Trophoblast cell (in vitro differentiated cells and primary cell): ENCODE data around the gene FBXW10B.
"Not testable (repeated sequence)": the region's sequence is repeated elsewhere in the genome, so short reads cannot be mapped to it uniquely, and the experiment has no call there.

ENCODE experiments used
- DNase-seq, 2 donors: peaks; one replicate each; pipeline ENCODE4 v3.0.0-alpha.2; 2016
- H2AFZ ChIP-seq: 2 replicates; pipeline ENCODE4 v1.6.1; 2013; ENCODE audit warnings: low read length, moderate library complexity, mild to moderate bottlenecking; ENCODE audit not compliant: insufficient read depth, poor library complexity
- H2AK5ac ChIP-seq: 2 replicates; pipeline ENCODE4 v1.6.1; 2013; ENCODE audit warnings: mild to moderate bottlenecking, low read length
- H2BK120ac ChIP-seq: 2 replicates; pipeline ENCODE4 v1.6.1; 2013; ENCODE audit warnings: low read length, mild to moderate bottlenecking, moderate library complexity; ENCODE audit not compliant: insufficient read depth, poor library complexity
- H2BK12ac ChIP-seq: 2 replicates; pipeline ENCODE4 v1.6.1; 2013; ENCODE audit warnings: mild to moderate bottlenecking, low read length, moderate library complexity
- H2BK5ac ChIP-seq: 2 replicates; pipeline ENCODE4 v1.6.1; 2013; ENCODE audit warnings: low read length, low read depth, moderate library complexity, mild to moderate bottlenecking; ENCODE audit not compliant: poor library complexity
- H3K14ac ChIP-seq: 2 replicates; pipeline ENCODE4 v1.6.1; 2013; ENCODE audit warnings: mild to moderate bottlenecking, low read length
- H3K18ac ChIP-seq: 2 replicates; pipeline ENCODE4 v1.6.1; 2013; ENCODE audit warnings: mild to moderate bottlenecking, low read length
- H3K23ac ChIP-seq: 2 replicates; pipeline ENCODE4 v1.6.1; 2013; ENCODE audit warnings: low read length
- H3K27ac ChIP-seq: 2 replicates; pipeline ENCODE4 v1.5.1; 2013; ENCODE audit warnings: low read depth, mild to moderate bottlenecking, inconsistent platforms, low read length, moderate library complexity
- H3K27me3 ChIP-seq: 2 replicates; pipeline ENCODE4 v1.6.1; 2013; ENCODE audit warnings: inconsistent platforms, mild to moderate bottlenecking, low read length, moderate library complexity; ENCODE audit not compliant: insufficient read depth
- H3K36me3 ChIP-seq, 2 experiments: 1 replicate in 1 of 2; 2 replicates in 1 of 2; pipeline ENCODE4 v1.6.1; 2013; ENCODE audit warnings: low read length in 2 of 2, mild to moderate bottlenecking in 2 of 2, moderate library complexity in 1 of 2; ENCODE audit not compliant: insufficient read depth in 2 of 2, control insufficient read depth in 1 of 2
- H3K4ac ChIP-seq: 2 replicates; pipeline ENCODE4 v1.6.1; 2013; ENCODE audit warnings: low read depth, mild to moderate bottlenecking, low read length, moderate library complexity
- H3K4me1 ChIP-seq, 2 experiments: 1 replicate in 1 of 2; 2 replicates in 1 of 2; pipeline ENCODE4 v1.6.1; 2013; ENCODE audit warnings: low read length in 2 of 2, mild to moderate bottlenecking in 2 of 2, moderate library complexity in 1 of 2; ENCODE audit not compliant: insufficient read depth in 2 of 2, control insufficient read depth in 1 of 2
- H3K4me2 ChIP-seq: 2 replicates; pipeline ENCODE4 v1.6.1; 2013; ENCODE audit warnings: inconsistent platforms, mild to moderate bottlenecking, low read length, moderate library complexity
- H3K4me3 ChIP-seq: 2 replicates; pipeline ENCODE4 v1.5.1; 2013; ENCODE audit warnings: mild to moderate bottlenecking, low read depth, low read length, inconsistent platforms
- H3K79me1 ChIP-seq: one replicate; pipeline ENCODE4 v1.6.1; 2013; ENCODE audit warnings: low read length
- H3K79me2 ChIP-seq: 2 replicates; pipeline ENCODE4 v1.6.1; 2013; ENCODE audit warnings: low read length, mild to moderate bottlenecking; ENCODE audit not compliant: control insufficient read depth, insufficient read depth, poor library complexity
- H3K9ac ChIP-seq: 2 replicates; pipeline ENCODE4 v1.6.1; 2013; ENCODE audit warnings: mild to moderate bottlenecking, low read length
- H3K9me3 ChIP-seq: 2 replicates; pipeline ENCODE4 v1.6.1; 2013; ENCODE audit warnings: low read depth, mild to moderate bottlenecking, control low read depth, inconsistent platforms, low read length; ENCODE audit not compliant: insufficient read depth
- H4K12ac ChIP-seq: 2 replicates; pipeline ENCODE4 v1.6.1; 2013; ENCODE audit warnings: low read depth, mild to moderate bottlenecking, low read length, moderate library complexity
- H4K8ac ChIP-seq: 2 replicates; pipeline ENCODE4 v1.6.1; 2013; ENCODE audit warnings: low read depth, mild to moderate bottlenecking, low read length, moderate library complexity
- H4K91ac ChIP-seq: one replicate; pipeline ENCODE4 v1.6.1; 2013; ENCODE audit warnings: low read depth, mild to moderate bottlenecking, low read length, moderate library complexity
- WGBS: extraction: QIAGEN DNeasy Blood & Tissue Kit; methylation state at CpG from one replicate; pipeline ENCODE4 v1.1.7; 2013; ENCODE audit warnings: missing lambda C conversion rate; ENCODE audit not compliant: insufficient read length, insufficient coverage; ENCODE audit errors: extremely low coverage; 5-methylcytosine and 5-hydroxymethylcytosine counted together

FBXW10B gene

DNA sequence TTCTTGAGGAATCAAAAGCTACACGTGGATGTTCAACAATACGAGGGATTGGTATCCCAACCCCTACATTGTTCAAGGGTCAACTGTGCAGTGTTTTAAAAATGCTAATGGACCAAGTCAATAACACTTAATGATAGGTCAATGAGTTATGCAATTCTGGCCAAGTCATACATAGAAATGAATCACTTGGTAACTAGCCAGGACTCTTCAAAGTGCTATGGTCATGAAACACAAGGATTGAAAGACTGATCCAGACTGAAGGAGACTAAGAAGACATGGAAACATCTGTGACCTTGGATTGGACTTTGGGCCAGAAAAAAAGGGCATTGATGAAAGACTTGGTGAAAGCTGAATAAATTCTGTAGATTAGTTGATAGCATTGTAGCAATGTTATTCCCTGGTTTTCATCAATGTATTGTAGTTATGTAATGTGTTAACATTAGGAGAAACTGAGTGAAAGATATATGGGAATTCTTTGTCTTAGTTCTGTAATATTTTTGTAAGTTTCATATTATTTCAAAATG is 11.5 kb upstream of the FBXW10B start:
- H4K12ac ChIP-seq, H3K14ac ChIP-seq, H4K8ac ChIP-seq, H3K18ac ChIP-seq, H3K4ac ChIP-seq, H2BK12ac ChIP-seq, DNase-seq, H3K27ac ChIP-seq, H3K23ac ChIP-seq, H3K4me3 ChIP-seq, H2BK120ac ChIP-seq, H4K91ac ChIP-seq, H3K9ac ChIP-seq, H3K79me2 ChIP-seq, H3K4me1 ChIP-seq, H3K9me3 ChIP-seq, H2AK5ac ChIP-seq, H3K27me3 ChIP-seq, H3K79me1 ChIP-seq, H3K4me2 ChIP-seq, H2AFZ ChIP-seq, H2BK5ac ChIP-seq: not testable (repeated sequence)
- WGBS: no CpG with 5 or more reads among the region's 2 CpGs
- H3K36me3 ChIP-seq: peaks cover 7 to 10% of the 10 kb centered on the region in 2 experiments

- H4K91ac ChIP-seq, H2AFZ ChIP-seq, H3K23ac ChIP-seq, H3K9ac ChIP-seq, H3K4me3 ChIP-seq, H3K79me1 ChIP-seq, H2BK12ac ChIP-seq, H3K4ac ChIP-seq, H4K8ac ChIP-seq, H4K12ac ChIP-seq, H3K4me2 ChIP-seq, H3K14ac ChIP-seq, H3K18ac ChIP-seq, H3K79me2 ChIP-seq, DNase-seq, H2BK5ac ChIP-seq, H3K27me3 ChIP-seq, H2AK5ac ChIP-seq, H3K36me3 ChIP-seq, H3K27ac ChIP-seq, H3K9me3 ChIP-seq, H3K4me1 ChIP-seq, H2BK120ac ChIP-seq: not testable (repeated sequence)
- WGBS: no CpG with 5 or more reads among the region's 7 CpGs
These were observed 10.5 kb upstream of the FBXW10B start for GRCh38 chr17:15629991-15630390.

DNA sequence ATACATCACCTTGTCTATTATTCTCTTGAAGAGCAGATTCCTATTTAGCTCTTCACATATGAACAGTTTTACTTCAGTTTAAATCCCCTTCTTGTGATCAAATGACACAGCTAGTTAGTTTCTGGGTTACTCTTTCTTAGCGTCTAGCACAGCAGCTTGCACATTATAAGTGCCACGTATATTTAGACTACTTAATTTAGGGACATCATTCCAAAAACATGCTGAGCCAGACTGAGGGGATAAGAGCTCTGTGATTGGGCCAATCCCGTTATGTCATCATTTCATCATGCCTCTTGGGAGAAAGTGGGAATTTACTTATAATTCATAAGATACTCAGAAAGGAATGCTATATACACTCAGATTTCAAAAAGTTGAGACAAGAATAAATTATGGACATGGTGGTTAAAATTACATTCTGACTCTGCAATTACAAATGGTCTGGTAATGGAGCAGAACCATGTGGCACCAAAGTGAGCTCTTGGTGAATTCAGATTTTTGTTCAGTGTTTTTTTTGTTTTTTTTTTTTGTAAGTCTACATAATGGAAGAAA is 4.2 kb upstream of the FBXW10B start:
- H4K91ac ChIP-seq, H3K27me3 ChIP-seq, H3K9ac ChIP-seq, H2BK5ac ChIP-seq, H3K18ac ChIP-seq, H3K27ac ChIP-seq, H3K4ac ChIP-seq, H3K4me2 ChIP-seq, DNase-seq, H2AK5ac ChIP-seq, H3K4me3 ChIP-seq, H4K8ac ChIP-seq, H2BK12ac ChIP-seq, H3K79me1 ChIP-seq, H3K36me3 ChIP-seq, H3K14ac ChIP-seq, H2BK120ac ChIP-seq, H3K23ac ChIP-seq, H3K79me2 ChIP-seq, H2AFZ ChIP-seq, H4K12ac ChIP-seq, H3K4me1 ChIP-seq, H3K9me3 ChIP-seq: not testable (repeated sequence)
- no CpG with 5 or more reads among the region's 3 CpGs for WGBS

DNA sequence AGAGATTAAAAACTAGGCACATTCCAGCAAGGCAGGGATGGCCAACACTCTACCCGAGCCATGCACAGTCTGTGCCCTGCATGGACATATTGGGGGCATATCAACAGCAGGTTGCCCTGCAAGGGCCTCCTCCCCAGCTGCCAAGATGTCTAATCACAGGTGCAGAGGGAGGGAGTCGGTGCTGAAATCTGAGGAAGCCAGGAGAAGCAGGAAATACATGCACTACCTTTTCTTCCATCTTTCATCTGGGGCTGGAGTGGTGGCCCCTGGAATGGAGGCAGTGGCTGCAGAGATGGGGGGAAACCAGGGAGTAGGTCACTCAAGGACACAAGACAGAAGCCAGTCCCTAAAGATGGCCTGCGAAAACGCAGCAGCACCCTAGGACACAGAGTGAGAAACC is 3.8 kb upstream of the FBXW10B start:
- not testable (repeated sequence) for H2AFZ ChIP-seq, H2BK12ac ChIP-seq, H3K36me3 ChIP-seq, H3K4me2 ChIP-seq, H2AK5ac ChIP-seq, H3K4me3 ChIP-seq, H3K9me3 ChIP-seq, H2BK5ac ChIP-seq, DNase-seq, H4K12ac ChIP-seq, H3K14ac ChIP-seq, H3K79me2 ChIP-seq, H3K9ac ChIP-seq, H3K4me1 ChIP-seq, H4K8ac ChIP-seq, H3K23ac ChIP-seq, H3K18ac ChIP-seq, H3K27me3 ChIP-seq, H4K91ac ChIP-seq, H3K4ac ChIP-seq, H2BK120ac ChIP-seq, H3K27ac ChIP-seq, H3K79me1 ChIP-seq
- no CpG with 5 or more reads among the region's 4 CpGs for WGBS
